ENCODE measurements around the gene EFCAB11.

GRCh38 chr14:89798212-89798773 lies 156.2 kb downstream of the EFCAB11 start:
- TF ChIP-seq POLR2A (IDR thresholded peaks at IDR 0.05) (no peak), CTCF (IDR thresholded peaks at IDR 0.05) (no peak)
